Naive thymus-derived CD4-positive, alpha-beta T cell (primary cell): Measurements from ENCODE around the gene MIA2. TPM values are rescaled to one million over a fixed set of nuclear protein-coding genes. Genes with fewer than 3 reads are reported as not detected.

ENCODE experiments used
- ATAC-seq: fragments of 150-1000 bp; cut with Tn5 transposase; 2 replicates; pipeline ENCODE4 v1.10.0; 2021; ENCODE audit warnings: mild to moderate bottlenecking, moderate library complexity
- CTCF ChIA-PET: fragments of 350-600 bp; sonication (Branson Sonifier 250); formaldehyde crosslinking; loops from one replicate; lab custom pipeline; 2021; ENCODE audit warnings: antibody characterized with exemption; lab: Charles Lee
- POLR2A ChIA-PET: fragments of 350-600 bp; sonication (Branson Sonifier 250); formaldehyde crosslinking; loops from one replicate; lab custom pipeline; 2021; ENCODE audit warnings: antibody characterized with exemption, inconsistent platforms; lab: Charles Lee
- DNase-seq, 9 donors: peaks; one replicate each; pipeline versions ENCODE4 v3.0.0 to v3.0.0-alpha.2; 2020 to 2022; ENCODE audit warnings: mixed read lengths in 1 of 9
- H3K27ac ChIP-seq: one replicate; pipeline ENCODE4 v1.7.0; 2013; ENCODE audit warnings: mild to moderate bottlenecking, low read depth, low read length, moderate library complexity
- H3K27me3 ChIP-seq, 2 donors: one replicate each; pipeline ENCODE4 v1.7.0; 2013; ENCODE audit warnings: low read length in 2 of 2, mild to moderate bottlenecking in 2 of 2, moderate library complexity in 2 of 2; ENCODE audit not compliant: control insufficient read depth in 2 of 2, insufficient read depth in 2 of 2
- H3K36me3 ChIP-seq, 3 experiments: 1 replicate in 2 of 3; 2 replicates in 1 of 3; pipeline ENCODE4 v1.7.0; 2013; ENCODE audit warnings: low read length in 3 of 3, mild to moderate bottlenecking in 3 of 3, moderate library complexity in 1 of 3; ENCODE audit not compliant: insufficient read depth in 3 of 3, control insufficient read depth in 2 of 3
- H3K4me1 ChIP-seq, 2 donors: one replicate each; pipeline ENCODE4 v1.7.0; 2013; ENCODE audit warnings: low read length in 2 of 2, mild to moderate bottlenecking in 2 of 2, moderate library complexity in 1 of 2; ENCODE audit not compliant: control insufficient read depth in 2 of 2, insufficient read depth in 2 of 2
- H3K4me3 ChIP-seq: 2 replicates; pipeline ENCODE4 v1.7.0; 2013; ENCODE audit warnings: mild to moderate bottlenecking, low read length
- H3K9me3 ChIP-seq, 3 experiments: 1 replicate in 2 of 3; 2 replicates in 1 of 3; pipeline ENCODE4 v1.7.0; 2013; ENCODE audit warnings: low read length in 3 of 3; ENCODE audit not compliant: control insufficient read depth in 2 of 3
- H3K27ac Mint-ChIP-seq, 9 donors: one replicate each; pipeline ENCODE4 v1.8.0; 2020 to 2022; ENCODE audit warnings: mixed read lengths in 9 of 9, mild to moderate bottlenecking in 8 of 9, moderate library complexity in 5 of 9, inconsistent platforms in 2 of 9
- H3K27me3 Mint-ChIP-seq, 5 donors: one replicate each; pipeline ENCODE4 v1.8.0; 2021 to 2022; ENCODE audit warnings: mixed read lengths in 5 of 5, mild to moderate bottlenecking in 1 of 5
- H3K36me3 Mint-ChIP-seq, 5 donors: one replicate each; pipeline ENCODE4 v1.8.0; 2020 to 2022; ENCODE audit warnings: mixed read lengths in 5 of 5, mild to moderate bottlenecking in 3 of 5, inconsistent platforms in 1 of 5
- H3K4me1 Mint-ChIP-seq, 7 donors: one replicate each; pipeline ENCODE4 v1.8.0; 2020 to 2022; ENCODE audit warnings: mixed read lengths in 7 of 7, mild to moderate bottlenecking in 3 of 7, inconsistent platforms in 1 of 7
- H3K4me3 Mint-ChIP-seq, 10 donors: one replicate each; pipeline ENCODE4 v1.8.0; 2020 to 2022; ENCODE audit warnings: mild to moderate bottlenecking in 10 of 10, mixed read lengths in 10 of 10, moderate library complexity in 6 of 10, inconsistent platforms in 2 of 10
- H3K9me3 Mint-ChIP-seq, 11 donors: one replicate each; pipeline ENCODE4 v1.8.0; 2020 to 2022; ENCODE audit warnings: mixed read lengths in 11 of 11, mild to moderate bottlenecking in 4 of 11, inconsistent platforms in 1 of 11, moderate library complexity in 1 of 11
- intact Hi-C, 2 donors: fragments of 100-400 bp; cut with micrococcal nuclease; formaldehyde crosslinking; loops; one replicate each; pipeline ENCODE4 v1.15.1; 2023
- polyA plus RNA-seq, 2 donors: library from polyadenylated mRNA; unstranded; fragments of 300-500 nt; fragmentation: Illumina TruSeq; gene quantifications; one replicate each; pipeline ENCODE4 v1.2.3, GENCODE V29; 2021
- total RNA-seq, 6 experiments: library from RNA in 5 of 6; stranded (reverse) in 5 of 6; gene quantifications; 1 replicate in 5 of 6; 2 replicates in 1 of 6; pipeline ENCODE4 v1.2.3 and lab custom pipeline; 2021 to 2026

Gene MIA2
- total and polyA plus RNA-seq, 7 experiments from 2014 or later, result 18.4 to 30.6 (median 26.1) TPM

- ATAC-seq (no peak), DNase-seq (no peak)
- H3K4me3 ChIP-seq, result no peak overlapping the region
- Mint-ChIP-seq H3K27me3 (no peaks in the 10 kb centered on the region), H3K27ac (no peak overlapping the region), H3K4me3 (peak overlapping the region in 1 of 10 donors; percentile 9), H3K9me3 (peaks cover 4 to 51% (median 35%) of the 10 kb centered on the region in 11 donors), H3K36me3 (peaks cover 28 to 66% (median 63%) of the 10 kb centered on the region in 5 donors), H3K4me1 (peaks cover 5 to 22% (median 10%) of the 10 kb centered on the region in 7 donors)
- peaks cover 0 to 16% (median 0%) of the 10 kb centered on the region in 3 experiments for H3K9me3 ChIP-seq
- peaks cover 0 to 21% (median 0%) of the 10 kb centered on the region in 3 experiments for H3K36me3 ChIP-seq
- no peaks in the 10 kb centered on the region for H3K27me3 ChIP-seq
- ChIA-PET POLR2A (no interaction called here), CTCF (no interaction called here)
- intact Hi-C loops, result loop anchor here (5.0 to 10.0 kb wide), 2 partner anchors 193 to 641 kb away; partner anchors contain the start of gene TRAPPC6B (in 1 of the 2)
- H3K4me1 ChIP-seq, result no peaks in the 10 kb centered on the region
- no peak overlapping the region for H3K27ac ChIP-seq
Observed at GRCh38 chr14:39365354-39365753, 131.6 kb downstream of the MIA2 start.

GRCh38 chr14:39366460-39367386 lies 133.0 kb downstream of the MIA2 start:
- CTCF ChIA-PET, result interaction anchor here (0.5 to 0.6 kb wide), 2 partner anchors 203 to 292 kb away, joined by 3 read pairs; no protein-coding TSS in a partner anchor
- POLR2A ChIA-PET, result no interaction called here
- peaks cover 24 to 64% (median 59%) of the 10 kb centered on the region in 5 donors for H3K36me3 Mint-ChIP-seq
- H3K9me3 Mint-ChIP-seq, result peaks cover 4 to 46% (median 27%) of the 10 kb centered on the region in 11 donors
- H3K27ac Mint-ChIP-seq, result peak overlapping the region in 1 of 9 donors; percentile 28
- ATAC-seq (no peak), DNase-seq (no peak)
- Histone ChIP-seq H3K27ac (no peak overlapping the region), H3K4me1 (no peaks in the 10 kb centered on the region), H3K4me3 (no peak overlapping the region), H3K36me3 (peaks cover 0 to 21% (median 0%) of the 10 kb centered on the region in 3 experiments), H3K9me3 (peaks cover 0 to 16% (median 0%) of the 10 kb centered on the region in 3 experiments), H3K27me3 (no peaks in the 10 kb centered on the region)
- intact Hi-C loops, result loop anchor here (5.0 to 10.0 kb wide), 2 partner anchors 194 to 642 kb away; partner anchors contain the start of gene TRAPPC6B (in 1 of the 2)
- no peaks in the 10 kb centered on the region for H3K27me3 Mint-ChIP-seq
- H3K4me3 Mint-ChIP-seq, result no peak overlapping the region
- H3K4me1 Mint-ChIP-seq, result peaks cover 0 to 15% (median 9%) of the 10 kb centered on the region in 7 donors

- ChIA-PET POLR2A (no interaction called here), CTCF (interaction anchor here (0.6 kb wide), 1 partner anchor 292 kb away, joined by 3 read pairs; no protein-coding TSS in a partner anchor)
- H3K27ac ChIP-seq, result no peak overlapping the region
- Mint-ChIP-seq H3K9me3 (peaks cover 4 to 40% (median 23%) of the 10 kb centered on the region in 11 donors), H3K36me3 (peaks cover 18 to 61% (median 57%) of the 10 kb centered on the region in 5 donors), H3K4me1 (peaks cover 0 to 15% (median 7%) of the 10 kb centered on the region in 7 donors), H3K27me3 (no peaks in the 10 kb centered on the region), H3K4me3 (no peak overlapping the region), H3K27ac (no peak overlapping the region)
- ATAC-seq, result no peak
- H3K9me3 ChIP-seq, result peaks cover 0 to 16% (median 0%) of the 10 kb centered on the region in 3 experiments
- peaks cover 0 to 21% (median 0%) of the 10 kb centered on the region in 3 experiments for H3K36me3 ChIP-seq
- H3K4me3 ChIP-seq, result no peak overlapping the region
- no peaks in the 10 kb centered on the region for H3K27me3 ChIP-seq
- no peaks in the 10 kb centered on the region for H3K4me1 ChIP-seq
- intact Hi-C loops, result loop anchor here (5.0 to 10.0 kb wide), 2 partner anchors 195 to 643 kb away; partner anchors contain the start of gene TRAPPC6B (in 1 of the 2)
- no peak for DNase-seq
Observed at GRCh38 chr14:39367387-39367751, 133.7 kb downstream of the MIA2 start.

- H3K4me3 ChIP-seq, result no peak overlapping the region
- no peak overlapping the region for H3K27ac ChIP-seq
- H3K27me3 ChIP-seq, result no peaks in the 10 kb centered on the region
- Mint-ChIP-seq H3K9me3 (peaks cover 4 to 29% (median 16%) of the 10 kb centered on the region in 11 donors), H3K27ac (peak overlapping the region in 3 of 9 donors; percentile 3 to 43 (median 13)), H3K4me3 (no peak overlapping the region), H3K27me3 (no peaks in the 10 kb centered on the region), H3K4me1 (peaks cover 0 to 15% (median 4%) of the 10 kb centered on the region in 7 donors), H3K36me3 (peaks cover 13 to 55% (median 51%) of the 10 kb centered on the region in 5 donors)
- intact Hi-C loops, result loop anchor here (1.0 to 10.0 kb wide), 4 partner anchors 137 to 644 kb away; partner anchors contain the start of gene TRAPPC6B (in 1 of the 2)
- CTCF ChIA-PET, result no interaction called here
- peaks cover 0 to 20% (median 0%) of the 10 kb centered on the region in 3 experiments for H3K36me3 ChIP-seq
- H3K9me3 ChIP-seq, result peaks cover 0 to 12% (median 0%) of the 10 kb centered on the region in 3 experiments
- H3K4me1 ChIP-seq, result no peaks in the 10 kb centered on the region
- POLR2A ChIA-PET, result interaction anchor here (0.6 kb wide), 1 partner anchor 139 kb away, joined by 3 read pairs; no protein-coding TSS in a partner anchor
- ATAC-seq (no peak), DNase-seq (peak in 2 of 9 donors; percentile 4 to 15)
Observed at GRCh38 chr14:39368261-39368959, 134.7 kb downstream of the MIA2 start.

GRCh38 chr14:39369029-39369428 lies 135.3 kb downstream of the MIA2 start:
- DNase-seq (no peak), ATAC-seq (no peak)
- H3K27me3 ChIP-seq, result no peaks in the 10 kb centered on the region
- no peak overlapping the region for H3K27ac ChIP-seq
- Mint-ChIP-seq H3K36me3 (peaks cover 9 to 48% (median 46%) of the 10 kb centered on the region in 5 donors), H3K27me3 (no peaks in the 10 kb centered on the region), H3K4me1 (peaks cover 0 to 11% (median 4%) of the 10 kb centered on the region in 7 donors), H3K9me3 (peaks cover 0 to 23% (median 11%) of the 10 kb centered on the region in 11 donors), H3K27ac (peak overlapping the region in 1 of 9 donors; percentile 22), H3K4me3 (no peak overlapping the region)
- H3K4me1 ChIP-seq, result no peaks in the 10 kb centered on the region
- H3K4me3 ChIP-seq, result no peak overlapping the region
- intact Hi-C loops, result loop anchor here (5.0 to 10.0 kb wide), 2 partner anchors 197 to 644 kb away; partner anchors contain the start of gene TRAPPC6B (in 1 of the 2)
- CTCF ChIA-PET, result no interaction called here
- POLR2A ChIA-PET, result no interaction called here
- peaks cover 0 to 16% (median 0%) of the 10 kb centered on the region in 3 experiments for H3K36me3 ChIP-seq
- H3K9me3 ChIP-seq, result peaks cover 0 to 6% (median 0%) of the 10 kb centered on the region in 3 experiments

- H3K9me3 ChIP-seq, result no peaks in the 10 kb centered on the region
- Mint-ChIP-seq H3K4me1 (peaks cover 0 to 11% (median 4%) of the 10 kb centered on the region in 7 donors), H3K27ac (no peak overlapping the region), H3K4me3 (no peak overlapping the region), H3K36me3 (peaks cover 6 to 41% (median 35%) of the 10 kb centered on the region in 5 donors), H3K9me3 (peaks cover 0 to 9% (median 5%) of the 10 kb centered on the region in 11 donors), H3K27me3 (no peaks in the 10 kb centered on the region)
- ATAC-seq (no peak), DNase-seq (no peak)
- POLR2A ChIA-PET, result no interaction called here
- CTCF ChIA-PET, result no interaction called here
- no peak overlapping the region for H3K27ac ChIP-seq
- H3K4me1 ChIP-seq, result no peaks in the 10 kb centered on the region
- no peaks in the 10 kb centered on the region for H3K27me3 ChIP-seq
- H3K4me3 ChIP-seq, result no peak overlapping the region
- intact Hi-C loops, result no loop called here
- H3K36me3 ChIP-seq, result peaks cover 0 to 12% (median 0%) of the 10 kb centered on the region in 3 experiments
Observed at GRCh38 chr14:39370415-39370814, 136.7 kb downstream of the MIA2 start.
